Epithelial cell of esophagus (primary cell): Measurements from ENCODE around the gene SH3PXD2A.
A peak's percentile ranks its signal among the peaks of the same experiment; 100 is the strongest.

ENCODE experiments used
- DNase-seq: peaks from one replicate; pipeline ENCODE4 v3.0.0; 2010; ENCODE audit warnings: low read depth
- H3K4me3 ChIP-seq: 2 replicates; pipeline ENCODE4 v1.5.1; 2011; ENCODE audit warnings: mild to moderate bottlenecking, low read length, control low read depth
- TF ChIP-seq, protein P1 (sequence below): IDR thresholded peaks from 2 replicates; pipeline ENCODE4 v1.5.1; 2011; ENCODE audit warnings: low read depth, mild to moderate bottlenecking, low read length, control low read depth, inconsistent platforms; ENCODE audit not compliant: insufficient read depth; ENCODE audit errors: missing control alignments

The SH3PXD2A gene

DNA sequence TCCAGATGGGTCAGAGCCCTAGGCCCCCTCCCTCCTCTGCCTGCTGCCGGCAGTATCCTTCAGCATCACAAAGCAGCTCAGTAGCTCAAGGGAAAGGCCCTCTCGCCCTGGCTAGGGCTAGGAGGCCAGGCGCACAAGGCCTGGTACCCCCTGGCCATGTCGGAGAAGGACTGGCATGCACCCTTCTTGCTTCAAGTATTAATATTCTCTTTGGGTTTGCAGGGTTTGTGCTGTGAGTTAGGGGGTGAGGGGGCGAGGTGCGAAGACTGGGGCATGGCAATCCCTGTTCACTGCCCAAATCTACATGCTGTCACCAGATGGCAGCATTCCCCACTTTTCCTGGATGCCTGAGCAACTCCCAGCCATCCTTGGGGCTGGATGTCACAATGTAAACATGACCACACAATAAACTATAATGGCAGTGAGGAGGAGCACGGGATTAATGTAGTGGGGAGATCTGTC lies 256.7 kb downstream of the SH3PXD2A start:
- no peak overlapping the region for H3K4me3 ChIP-seq
- TF ChIP-seq, protein P1, sequence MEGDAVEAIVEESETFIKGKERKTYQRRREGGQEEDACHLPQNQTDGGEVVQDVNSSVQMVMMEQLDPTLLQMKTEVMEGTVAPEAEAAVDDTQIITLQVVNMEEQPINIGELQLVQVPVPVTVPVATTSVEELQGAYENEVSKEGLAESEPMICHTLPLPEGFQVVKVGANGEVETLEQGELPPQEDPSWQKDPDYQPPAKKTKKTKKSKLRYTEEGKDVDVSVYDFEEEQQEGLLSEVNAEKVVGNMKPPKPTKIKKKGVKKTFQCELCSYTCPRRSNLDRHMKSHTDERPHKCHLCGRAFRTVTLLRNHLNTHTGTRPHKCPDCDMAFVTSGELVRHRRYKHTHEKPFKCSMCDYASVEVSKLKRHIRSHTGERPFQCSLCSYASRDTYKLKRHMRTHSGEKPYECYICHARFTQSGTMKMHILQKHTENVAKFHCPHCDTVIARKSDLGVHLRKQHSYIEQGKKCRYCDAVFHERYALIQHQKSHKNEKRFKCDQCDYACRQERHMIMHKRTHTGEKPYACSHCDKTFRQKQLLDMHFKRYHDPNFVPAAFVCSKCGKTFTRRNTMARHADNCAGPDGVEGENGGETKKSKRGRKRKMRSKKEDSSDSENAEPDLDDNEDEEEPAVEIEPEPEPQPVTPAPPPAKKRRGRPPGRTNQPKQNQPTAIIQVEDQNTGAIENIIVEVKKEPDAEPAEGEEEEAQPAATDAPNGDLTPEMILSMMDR, result peak; percentile 65
- peak; percentile 63 for DNase-seq

DNA sequence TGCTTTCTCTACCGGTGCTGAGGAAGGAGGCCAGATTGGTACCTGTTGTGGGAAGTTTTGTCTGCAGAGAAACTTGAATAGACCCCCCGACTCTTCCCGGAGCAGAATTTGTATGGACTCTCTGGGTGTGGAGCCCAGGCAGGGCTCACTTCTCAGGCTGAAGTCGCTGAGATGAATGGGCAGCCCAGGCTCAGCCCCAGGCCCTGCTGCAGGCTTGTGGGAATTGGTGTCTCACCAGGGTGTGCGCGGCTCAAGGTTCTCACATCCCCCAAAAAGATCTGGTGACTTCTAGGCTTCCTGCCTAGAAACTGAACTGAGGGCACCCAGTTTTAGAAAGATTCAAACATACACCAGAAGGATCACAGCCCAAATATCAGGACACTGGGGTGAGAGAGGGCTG lies 258.4 kb downstream of the SH3PXD2A start:
- no peak for DNase-seq
- H3K4me3 ChIP-seq, result no peak overlapping the region
- TF ChIP-seq, protein P1, result no peak

- H3K4me3 ChIP-seq, result no peak overlapping the region
- DNase-seq, result no peak
- TF ChIP-seq, protein P1, result no peak
These were observed 259.2 kb downstream of the SH3PXD2A start for GRCh38 chr10:103595933-103596726.

DNA sequence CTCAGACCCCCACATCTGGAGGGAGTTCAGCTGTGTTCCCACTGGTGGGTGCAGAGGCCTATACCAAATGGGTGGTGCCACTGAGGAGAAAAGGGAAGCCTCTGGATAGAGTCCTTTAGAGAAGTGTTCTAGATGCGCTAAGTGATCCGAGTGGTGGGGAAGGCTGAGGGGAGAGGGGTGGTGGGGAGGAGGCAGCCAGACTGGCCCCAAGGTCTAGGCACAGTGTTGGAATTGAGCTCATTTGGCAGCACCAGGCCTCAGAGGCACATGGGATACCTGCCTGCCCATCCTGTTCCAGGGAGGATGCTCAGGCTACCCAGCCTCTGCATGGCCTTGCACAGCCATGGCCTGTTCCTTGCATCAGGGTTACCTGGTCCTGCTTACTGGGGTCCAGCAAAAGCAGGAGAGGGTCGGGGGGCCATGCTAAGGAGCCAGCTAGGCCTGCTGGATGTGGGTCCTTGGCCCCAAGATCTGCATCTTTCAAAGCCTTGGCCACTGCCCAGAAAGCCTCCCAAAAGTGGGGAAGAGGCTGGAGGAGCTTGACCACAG lies 262.3 kb downstream of the SH3PXD2A start:
- H3K4me3 ChIP-seq, result no peak overlapping the region

GRCh38 chr10:103592186-103593021 lies 263.0 kb downstream of the SH3PXD2A start:
- DNase-seq, result peak; percentile 49
- no peak overlapping the region for H3K4me3 ChIP-seq
- TF ChIP-seq, protein P1, result peak; percentile 58

More for the DNA sequence above, 262.3 kb downstream of the SH3PXD2A start:
- DNase-seq, result no peak
- TF ChIP-seq, protein P1, result no peak

- no peak overlapping the region for H3K4me3 ChIP-seq
- TF ChIP-seq, protein P1, result no peak
- no peak for DNase-seq
These were observed 264.6 kb downstream of the SH3PXD2A start for GRCh38 chr10:103590744-103591291.
